Fibroblast of lung (primary cell): ENCODE data around the gene ITGB3.
A peak's percentile ranks its signal among the peaks of the same experiment; 100 is the strongest.

ENCODE experiments used
- CTCF ChIP-seq, 2 donors: IDR thresholded peaks in 1 of 2; conservative IDR thresholded peaks in 1 of 2; 1 replicate in 1 of 2; 2 replicates in 1 of 2; pipeline ENCODE4 v1.5.1; 2011 to 2012; ENCODE audit warnings: low read length in 2 of 2, control low read depth in 1 of 2, inconsistent platforms in 1 of 2, low read depth in 1 of 2, mild to moderate bottlenecking in 1 of 2
- EZH2 ChIP-seq: IDR thresholded peaks from 2 replicates; pipeline ENCODE4 v1.5.1; 2012; ENCODE audit warnings: low read length, control low read depth, mild to moderate bottlenecking; ENCODE audit errors: missing control alignments

GRCh38 chr17:47315451-47316266 is 62.0 kb downstream of the ITGB3 start:
- TF ChIP-seq CTCF (conservative IDR thresholded peaks at IDR 0.05 in 1 of 2, IDR thresholded peaks at IDR 0.05 in 1 of 2; ENCODE audit: low read depth in 1 of 2, low read length in 2 of 2) (peak; percentile 85), EZH2 (no peak)
